ACHN (cell line): Measurements from ENCODE around the gene RAMP3.
"Not testable (repeated sequence)": the region's sequence is repeated elsewhere in the genome, so short reads cannot be mapped to it uniquely, and the experiment has no call there.

Source experiments
- DNase-seq: peaks from one replicate; pipeline ENCODE4 v3.0.0-alpha.2; 2015
- in situ Hi-C: cut with HindIII; loops from 2 replicates; pipeline ENCODE4 v1.10.0; 2017; ENCODE audit warnings: low sequenced_read_pairs, low pct_ligation_motif_present, low pct_unique_long_range_greater_than_20kb

Gene RAMP3

GRCh38 chr7:45151967-45152366 lies 5.6 kb upstream of the RAMP3 start:
- in situ Hi-C loops: no loop called here
- DNase-seq: no peak

GRCh38 chr7:45153233-45153632 lies 4.4 kb upstream of the RAMP3 start:
- in situ Hi-C loops: no loop called here

GRCh38 chr7:45153861-45154260 lies 3.7 kb upstream of the RAMP3 start:
- in situ Hi-C loops, DNase-seq: not testable (repeated sequence)

More at GRCh38 chr7:45153233-45153632, 4.4 kb upstream of the RAMP3 start:
- DNase-seq: no peak

GRCh38 chr7:45155357-45155900 lies 2.2 kb upstream of the RAMP3 start:
- in situ Hi-C loops: no loop called here
- DNase-seq: no peak

GRCh38 chr7:45155941-45156340 lies 1.6 kb upstream of the RAMP3 start:
- in situ Hi-C loops: no loop called here
- no peak for DNase-seq

- in situ Hi-C loops: no loop called here
These were observed 897 bp upstream of the RAMP3 start for GRCh38 chr7:45156516-45157272.

GRCh38 chr7:45157286-45157652 lies 322 bp upstream of the RAMP3 start:
- no peak for DNase-seq
- in situ Hi-C loops: no loop called here

More at GRCh38 chr7:45156516-45157272, 897 bp upstream of the RAMP3 start:
- DNase-seq: no peak

- in situ Hi-C loops: no loop called here
- no peak for DNase-seq
These were observed 880 bp downstream of the RAMP3 start for GRCh38 chr7:45158471-45158870.

GRCh38 chr7:45159296-45159695 lies 1.7 kb downstream of the RAMP3 start:
- no peak for DNase-seq
- in situ Hi-C loops: no loop called here

- no peak for DNase-seq
- in situ Hi-C loops: no loop called here
These were observed 2.9 kb downstream of the RAMP3 start for GRCh38 chr7:45160417-45160881.

- no peak for DNase-seq
- in situ Hi-C loops: no loop called here
These were observed 3.5 kb downstream of the RAMP3 start for GRCh38 chr7:45161138-45161537.

GRCh38 chr7:45161842-45162241 lies 4.3 kb downstream of the RAMP3 start:
- in situ Hi-C loops: no loop called here

GRCh38 chr7:45162311-45162845 lies 4.8 kb downstream of the RAMP3 start:
- DNase-seq: no peak
- in situ Hi-C loops: no loop called here

More at GRCh38 chr7:45161842-45162241, 4.3 kb downstream of the RAMP3 start:
- no peak for DNase-seq

- in situ Hi-C loops: no loop called here
- no peak for DNase-seq
These were observed 5.5 kb downstream of the RAMP3 start for GRCh38 chr7:45162943-45163691.

GRCh38 chr7:45163692-45164052 lies 6.1 kb downstream of the RAMP3 start:
- no peak for DNase-seq
- in situ Hi-C loops: no loop called here

GRCh38 chr7:45164271-45164670 lies 6.7 kb downstream of the RAMP3 start:
- in situ Hi-C loops: not testable (repeated sequence)

GRCh38 chr7:45165857-45166256 lies 8.3 kb downstream of the RAMP3 start:
- DNase-seq: no peak
- in situ Hi-C loops: no loop called here

More at GRCh38 chr7:45164271-45164670, 6.7 kb downstream of the RAMP3 start:
- DNase-seq: not testable (repeated sequence)

- in situ Hi-C loops: no loop called here
- no peak for DNase-seq
These were observed 14.4 kb downstream of the RAMP3 start for GRCh38 chr7:45171946-45172345.

GRCh38 chr7:45173596-45174327 lies 16.2 kb downstream of the RAMP3 start:
- in situ Hi-C loops: no loop called here
- no peak for DNase-seq
